ENCODE measurements around the gene TCEAL5. TPM values are rescaled to one million over a fixed set of nuclear protein-coding genes. Genes with fewer than 3 reads are reported as not detected.

TCEAL5 gene
- total and polyA plus RNA-seq, 2 of the 13 experiments (the other 11 are each of a cell fraction or from before 2014, with no cell fraction given): not detected

- Histone ChIP-seq H4K20me1 (ENCODE audit: insufficient read depth, low read length) (no peaks in the 10 kb centered on the region), H3K4me1 (ENCODE audit: insufficient read depth, low read length) (peaks cover 17% of the 10 kb centered on the region), H3K9me3 (ENCODE audit: low read length) (no peaks in the 10 kb centered on the region), H3K27me3 (ENCODE audit: control insufficient read depth in 1 of 2, insufficient read depth in 2 of 2, low read length in 2 of 2) (no peaks in the 10 kb centered on the region), H3K9ac (ENCODE audit: insufficient read depth, low read depth, low read length) (no peak overlapping the region), H3K4me3 (replicated peaks in 1 of 3; ENCODE audit: insufficient read depth in 1 of 3, low read depth in 2 of 3, low read length in 3 of 3) (no peak overlapping the region), H2AFZ (ENCODE audit: low read length) (no peak overlapping the region), H3K36me3 (replicated peaks in 1 of 2; ENCODE audit: control insufficient read depth in 1 of 2, insufficient read depth in 2 of 2, low read length in 2 of 2) (no peaks in the 10 kb centered on the region), H3K27ac (ENCODE audit: extremely low read length, insufficient read depth, low read length) (no peak overlapping the region), H3K79me2 (ENCODE audit: insufficient read depth, low read length) (no peaks in the 10 kb centered on the region), H3K4me2 (ENCODE audit: low read depth, low read length) (no peak overlapping the region)
- no peak for TF ChIP-seq KLF16 (CRISPR knock-in tag; IDR thresholded peaks at IDR 0.05)
- no peak for TF ChIP-seq ZNF432 (CRISPR knock-in tag; IDR thresholded peaks at IDR 0.05; ENCODE audit: borderline replicate concordance)
- TF ChIP-seq, protein P1, sequence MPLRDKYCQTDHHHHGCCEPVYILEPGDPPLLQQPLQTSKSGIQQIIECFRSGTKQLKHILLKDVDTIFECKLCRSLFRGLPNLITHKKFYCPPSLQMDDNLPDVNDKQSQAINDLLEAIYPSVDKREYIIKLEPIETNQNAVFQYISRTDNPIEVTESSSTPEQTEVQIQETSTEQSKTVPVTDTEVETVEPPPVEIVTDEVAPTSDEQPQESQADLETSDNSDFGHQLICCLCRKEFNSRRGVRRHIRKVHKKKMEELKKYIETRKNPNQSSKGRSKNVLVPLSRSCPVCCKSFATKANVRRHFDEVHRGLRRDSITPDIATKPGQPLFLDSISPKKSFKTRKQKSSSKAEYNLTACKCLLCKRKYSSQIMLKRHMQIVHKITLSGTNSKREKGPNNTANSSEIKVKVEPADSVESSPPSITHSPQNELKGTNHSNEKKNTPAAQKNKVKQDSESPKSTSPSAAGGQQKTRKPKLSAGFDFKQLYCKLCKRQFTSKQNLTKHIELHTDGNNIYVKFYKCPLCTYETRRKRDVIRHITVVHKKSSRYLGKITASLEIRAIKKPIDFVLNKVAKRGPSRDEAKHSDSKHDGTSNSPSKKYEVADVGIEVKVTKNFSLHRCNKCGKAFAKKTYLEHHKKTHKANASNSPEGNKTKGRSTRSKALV (CRISPR knock-in tag; IDR thresholded peaks at IDR 0.05): no peak
- TF ChIP-seq ZNF782 (CRISPR knock-in tag; IDR thresholded peaks at IDR 0.05; ENCODE audit: borderline replicate concordance): no peak
- TF ChIP-seq, protein P2, sequence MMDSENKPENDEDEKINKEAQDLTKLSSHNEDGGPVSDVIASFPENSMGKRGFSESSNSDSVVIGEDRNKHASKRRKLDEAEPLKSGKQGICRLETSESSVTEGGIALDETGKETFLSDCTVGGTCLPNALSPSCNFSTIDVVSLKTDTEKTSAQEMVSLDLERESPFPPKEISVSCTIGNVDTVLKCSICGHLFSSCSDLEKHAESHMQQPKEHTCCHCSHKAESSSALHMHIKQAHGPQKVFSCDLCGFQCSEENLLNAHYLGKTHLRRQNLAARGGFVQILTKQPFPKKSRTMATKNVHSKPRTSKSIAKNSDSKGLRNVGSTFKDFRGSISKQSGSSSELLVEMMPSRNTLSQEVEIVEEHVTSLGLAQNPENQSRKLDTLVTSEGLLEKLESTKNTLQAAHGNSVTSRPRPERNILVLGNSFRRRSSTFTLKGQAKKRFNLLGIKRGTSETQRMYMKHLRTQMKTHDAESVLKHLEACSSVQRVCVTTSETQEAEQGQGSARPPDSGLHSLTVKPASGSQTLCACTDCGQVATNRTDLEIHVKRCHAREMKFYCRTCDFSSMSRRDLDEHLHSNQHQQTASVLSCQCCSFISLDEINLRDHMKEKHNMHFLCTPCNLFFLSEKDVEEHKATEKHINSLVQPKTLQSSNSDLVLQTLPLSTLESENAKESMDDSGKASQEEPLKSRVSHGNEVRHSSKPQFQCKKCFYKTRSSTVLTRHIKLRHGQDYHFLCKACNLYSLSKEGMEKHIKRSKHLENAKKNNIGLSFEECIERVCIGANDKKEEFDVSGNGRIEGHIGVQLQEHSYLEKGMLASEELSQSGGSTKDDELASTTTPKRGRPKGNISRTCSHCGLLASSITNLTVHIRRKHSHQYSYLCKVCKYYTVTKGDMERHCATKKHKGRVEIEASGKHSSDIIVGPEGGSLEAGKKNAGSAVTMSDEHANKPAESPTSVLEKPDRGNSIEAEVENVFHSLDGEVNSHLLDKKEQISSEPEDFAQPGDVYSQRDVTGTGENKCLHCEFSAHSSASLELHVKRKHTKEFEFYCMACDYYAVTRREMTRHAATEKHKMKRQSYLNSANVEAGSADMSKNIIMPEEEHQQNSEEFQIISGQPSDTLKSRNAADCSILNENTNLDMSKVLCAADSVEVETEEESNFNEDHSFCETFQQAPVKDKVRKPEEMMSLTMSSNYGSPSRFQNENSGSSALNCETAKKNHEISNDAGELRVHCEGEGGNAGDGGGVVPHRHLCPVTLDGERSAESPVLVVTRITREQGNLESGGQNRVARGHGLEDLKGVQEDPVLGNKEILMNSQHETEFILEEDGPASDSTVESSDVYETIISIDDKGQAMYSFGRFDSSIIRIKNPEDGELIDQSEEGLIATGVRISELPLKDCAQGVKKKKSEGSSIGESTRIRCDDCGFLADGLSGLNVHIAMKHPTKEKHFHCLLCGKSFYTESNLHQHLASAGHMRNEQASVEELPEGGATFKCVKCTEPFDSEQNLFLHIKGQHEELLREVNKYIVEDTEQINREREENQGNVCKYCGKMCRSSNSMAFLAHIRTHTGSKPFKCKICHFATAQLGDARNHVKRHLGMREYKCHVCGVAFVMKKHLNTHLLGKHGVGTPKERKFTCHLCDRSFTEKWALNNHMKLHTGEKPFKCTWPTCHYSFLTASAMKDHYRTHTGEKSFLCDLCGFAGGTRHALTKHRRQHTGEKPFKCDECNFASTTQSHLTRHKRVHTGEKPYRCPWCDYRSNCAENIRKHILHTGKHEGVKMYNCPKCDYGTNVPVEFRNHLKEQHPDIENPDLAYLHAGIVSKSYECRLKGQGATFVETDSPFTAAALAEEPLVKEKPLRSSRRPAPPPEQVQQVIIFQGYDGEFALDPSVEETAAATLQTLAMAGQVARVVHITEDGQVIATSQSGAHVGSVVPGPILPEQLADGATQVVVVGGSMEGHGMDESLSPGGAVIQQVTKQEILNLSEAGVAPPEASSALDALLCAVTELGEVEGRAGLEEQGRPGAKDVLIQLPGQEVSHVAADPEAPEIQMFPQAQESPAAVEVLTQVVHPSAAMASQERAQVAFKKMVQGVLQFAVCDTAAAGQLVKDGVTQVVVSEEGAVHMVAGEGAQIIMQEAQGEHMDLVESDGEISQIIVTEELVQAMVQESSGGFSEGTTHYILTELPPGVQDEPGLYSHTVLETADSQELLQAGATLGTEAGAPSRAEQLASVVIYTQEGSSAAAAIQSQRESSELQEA (CRISPR knock-in tag; IDR thresholded peaks at IDR 0.05; ENCODE audit: not compliant biosample characterization): no peak
- TF ChIP-seq, protein P3, sequence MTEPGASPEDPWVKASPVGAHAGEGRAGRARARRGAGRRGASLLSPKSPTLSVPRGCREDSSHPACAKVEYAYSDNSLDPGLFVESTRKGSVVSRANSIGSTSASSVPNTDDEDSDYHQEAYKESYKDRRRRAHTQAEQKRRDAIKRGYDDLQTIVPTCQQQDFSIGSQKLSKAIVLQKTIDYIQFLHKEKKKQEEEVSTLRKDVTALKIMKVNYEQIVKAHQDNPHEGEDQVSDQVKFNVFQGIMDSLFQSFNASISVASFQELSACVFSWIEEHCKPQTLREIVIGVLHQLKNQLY (CRISPR knock-in tag; IDR thresholded peaks at IDR 0.05): no peak
- TF ChIP-seq KLF11 (CRISPR knock-in tag; IDR thresholded peaks at IDR 0.05): no peak
- TF ChIP-seq NCOA1 (CRISPR knock-in tag; IDR thresholded peaks at IDR 0.05): no peak
- no peak for FAIRE-seq
- POLR2A ChIA-PET: no interaction called here
- intact Hi-C loops (cut with micrococcal nuclease; ENCODE audit: unreplicated experiment) (no loop called here), in situ Hi-C loops (cut with HindIII; ENCODE audit: extremely low pct_ligation_motif_present, low pct_unique_long_range_greater_than_20kb) (no loop called here)
- BruUV-seq (replicated peaks): no TSS peak
- no peak for ATAC-seq
- no peak for DNase-seq (ENCODE audit: low spot score)
- WGBS (ENCODE audit: low lambda C conversion rate): 100% methylated on average over 3 of the region's 5 CpGs
- CTCF ChIA-PET (ENCODE audit: low intra/inter-chr PET ratio, low total read pairs): no interaction called here
These were observed 25.6 kb downstream of the TCEAL5 start for GRCh38 chrX:103250977-103251376.
